ENCODE data around the gene PPM1B. TPM values are rescaled to one million over a fixed set of nuclear protein-coding genes. Genes with fewer than 3 reads are reported as not detected.
A peak's percentile ranks its signal among the peaks of the same experiment; 100 is the strongest.

The PPM1B gene
- total RNA-seq, 2 experiments from 2014 or later: 87.3 to 89.6 TPM

DNA sequence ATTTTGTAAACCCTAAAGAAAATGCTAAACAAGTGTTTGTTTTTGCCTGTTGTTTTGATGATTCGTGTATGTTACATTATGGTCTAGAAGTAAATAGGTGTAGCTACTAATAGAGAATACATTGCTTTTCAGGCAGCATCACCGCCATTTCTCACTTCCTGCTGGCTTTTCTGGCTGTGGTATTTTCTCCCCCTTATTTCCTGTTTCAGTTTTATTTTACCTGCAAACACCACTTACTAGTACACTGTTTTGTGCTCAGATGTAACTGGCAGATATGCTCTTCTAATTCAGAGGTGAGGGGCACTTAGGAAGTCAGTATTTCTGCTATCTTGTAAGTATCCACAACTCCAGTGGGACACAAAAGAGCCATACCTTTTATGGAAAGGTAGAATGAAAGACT lies 68.5 kb downstream of the PPM1B start:
- peak overlapping the region; percentile 8 to 59 for H3K27ac ChIP-seq (ENCODE audit: low read depth in 1 of 2, low read length in 2 of 2)
- peaks cover 38% of the 10 kb centered on the region for H3K4me1 Mint-ChIP-seq (ENCODE audit: low read depth)
- H3K4me3 ChIP-seq (ENCODE audit: low read length): peak overlapping the region; percentile 24

GRCh38 chr2:44242904-44243303 lies 74.2 kb downstream of the PPM1B start:
- no peak for ATAC-seq (ENCODE audit: poor library complexity)
- Mint-ChIP-seq H3K27ac (no peak overlapping the region), H3K4me3 (no peak overlapping the region), H3K4me1 (ENCODE audit: low read depth) (peaks cover 44% of the 10 kb centered on the region), H3K36me3 (ENCODE audit: low read depth) (no peaks in the 10 kb centered on the region), H3K27me3 (no peaks in the 10 kb centered on the region), H3K9me3 (no peaks in the 10 kb centered on the region)
- intact Hi-C loops (cut with DNase I, micrococcal nuclease): loop anchor here (5.0 to 10.0 kb wide), 7 partner anchors 36 to 714 kb away; partner anchors contain the start of genes LRPPRC (in 1 of the 2) and PPM1B (in 1 of the 2)
- Histone ChIP-seq H3K4me3 (ENCODE audit: low read length) (no peak overlapping the region), H3K9me3 (ENCODE audit: control insufficient read depth in 1 of 2, insufficient read depth in 1 of 2, low read length in 2 of 2) (no peaks in the 10 kb centered on the region), H3K27me3 (ENCODE audit: control insufficient read depth in 1 of 2, insufficient read depth in 2 of 2, low read length in 2 of 2) (no peaks in the 10 kb centered on the region), H3K4me1 (ENCODE audit: insufficient read depth, low read length) (peaks cover 6% of the 10 kb centered on the region), H3K36me3 (ENCODE audit: insufficient read depth, low read length) (no peaks in the 10 kb centered on the region), H3K27ac (ENCODE audit: low read depth in 1 of 2, low read length in 2 of 2) (no peak overlapping the region)
- ChIA-PET CTCF (interaction anchor here (0.9 to 1.4 kb wide), 6 partner anchors 18 to 236 kb away, joined by 3 read pairs; no protein-coding TSS in a partner anchor), POLR2A (interaction anchor here (1.0 to 1.8 kb wide), 2 partner anchors 75 to 119 kb away, joined by 3 to 9 read pairs; partner anchors contain the start of genes CAMKMT, PPM1B and PREPL)
- DNase-seq: no peak
- TF ChIP-seq, protein P1, sequence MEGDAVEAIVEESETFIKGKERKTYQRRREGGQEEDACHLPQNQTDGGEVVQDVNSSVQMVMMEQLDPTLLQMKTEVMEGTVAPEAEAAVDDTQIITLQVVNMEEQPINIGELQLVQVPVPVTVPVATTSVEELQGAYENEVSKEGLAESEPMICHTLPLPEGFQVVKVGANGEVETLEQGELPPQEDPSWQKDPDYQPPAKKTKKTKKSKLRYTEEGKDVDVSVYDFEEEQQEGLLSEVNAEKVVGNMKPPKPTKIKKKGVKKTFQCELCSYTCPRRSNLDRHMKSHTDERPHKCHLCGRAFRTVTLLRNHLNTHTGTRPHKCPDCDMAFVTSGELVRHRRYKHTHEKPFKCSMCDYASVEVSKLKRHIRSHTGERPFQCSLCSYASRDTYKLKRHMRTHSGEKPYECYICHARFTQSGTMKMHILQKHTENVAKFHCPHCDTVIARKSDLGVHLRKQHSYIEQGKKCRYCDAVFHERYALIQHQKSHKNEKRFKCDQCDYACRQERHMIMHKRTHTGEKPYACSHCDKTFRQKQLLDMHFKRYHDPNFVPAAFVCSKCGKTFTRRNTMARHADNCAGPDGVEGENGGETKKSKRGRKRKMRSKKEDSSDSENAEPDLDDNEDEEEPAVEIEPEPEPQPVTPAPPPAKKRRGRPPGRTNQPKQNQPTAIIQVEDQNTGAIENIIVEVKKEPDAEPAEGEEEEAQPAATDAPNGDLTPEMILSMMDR (IDR thresholded peaks at IDR 0.05): no peak

More for the DNA sequence above, 68.5 kb downstream of the PPM1B start:
- Mint-ChIP-seq H3K4me3 (peak overlapping the region; percentile 16), H3K9me3 (no peaks in the 10 kb centered on the region), H3K27me3 (no peaks in the 10 kb centered on the region), H3K27ac (peak overlapping the region; percentile 82), H3K36me3 (ENCODE audit: low read depth) (peaks cover 2% of the 10 kb centered on the region)
- Histone ChIP-seq H3K27me3 (ENCODE audit: control insufficient read depth in 1 of 2, insufficient read depth in 2 of 2, low read length in 2 of 2) (no peaks in the 10 kb centered on the region), H3K4me1 (ENCODE audit: insufficient read depth, low read length) (peaks cover 15% of the 10 kb centered on the region), H3K9me3 (ENCODE audit: control insufficient read depth in 1 of 2, insufficient read depth in 1 of 2, low read length in 2 of 2) (peaks cover 0 to 4% of the 10 kb centered on the region in 2 experiments), H3K36me3 (ENCODE audit: insufficient read depth, low read length) (peaks cover 4% of the 10 kb centered on the region)
- intact Hi-C loops (cut with DNase I, micrococcal nuclease): loop anchor here (1.0 to 5.0 kb wide), 2 partner anchors 70 to 150 kb away; partner anchors contain the start of gene PPM1B (in 1 of the 2)
- DNase-seq (peak in 9 of 14 experiments; percentile 5 to 77 (median 24)), ATAC-seq (ENCODE audit: poor library complexity) (peak; percentile 90)
- ChIA-PET POLR2A (interaction anchor here (0.6 to 1.6 kb wide), 4 partner anchors 9 to 125 kb away, joined by 3 to 18 read pairs (median 6); partner anchors contain the start of genes CAMKMT, PPM1B and PREPL), CTCF (no interaction called here)
- TF ChIP-seq, protein P1 (IDR thresholded peaks at IDR 0.05): no peak

DNA sequence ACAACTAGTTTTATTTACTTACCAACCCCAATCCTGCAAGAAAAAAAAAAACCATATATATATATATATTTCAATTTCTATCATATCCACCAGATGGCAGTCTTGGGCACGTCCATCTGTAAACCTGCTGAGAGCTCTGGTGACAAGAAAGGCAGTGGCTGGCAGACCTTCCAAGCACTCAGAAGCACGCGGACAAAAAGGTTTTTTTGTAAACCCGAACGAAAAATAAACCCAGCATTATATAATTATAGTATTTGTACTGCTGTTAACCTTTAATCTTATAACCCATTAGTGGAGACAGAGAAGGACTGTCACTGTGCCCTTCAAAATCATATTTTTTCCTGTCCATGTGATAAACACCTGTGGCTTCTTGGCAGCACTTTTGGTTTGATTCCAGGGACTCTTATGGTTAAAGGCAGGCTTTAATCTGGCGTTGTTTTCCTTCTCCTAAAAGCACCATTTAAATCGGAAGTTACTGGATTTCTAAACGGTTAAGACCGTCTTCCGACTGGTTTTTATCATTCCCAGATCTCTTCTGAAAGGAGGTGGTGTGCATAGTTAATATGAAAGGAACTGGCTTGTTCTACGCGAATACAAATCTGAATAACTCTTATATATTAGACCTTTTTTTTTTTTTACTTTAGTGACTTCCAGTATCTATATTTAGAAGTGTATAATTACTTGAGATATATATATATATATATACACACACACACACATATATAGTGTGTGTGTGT lies 75.6 kb downstream of the PPM1B start:
- Histone ChIP-seq H3K27me3 (ENCODE audit: control insufficient read depth in 1 of 2, insufficient read depth in 2 of 2, low read length in 2 of 2) (no peaks in the 10 kb centered on the region), H3K4me1 (ENCODE audit: insufficient read depth, low read length) (no peaks in the 10 kb centered on the region), H3K4me3 (ENCODE audit: low read length) (peak overlapping the region; percentile 42), H3K27ac (ENCODE audit: low read depth in 1 of 2, low read length in 2 of 2) (no peak overlapping the region), H3K36me3 (ENCODE audit: insufficient read depth, low read length) (no peaks in the 10 kb centered on the region), H3K9me3 (ENCODE audit: control insufficient read depth in 1 of 2, insufficient read depth in 1 of 2, low read length in 2 of 2) (no peaks in the 10 kb centered on the region)
- ChIA-PET POLR2A (interaction anchor here (0.7 to 1.0 kb wide), 2 partner anchors 76 to 99 kb away, joined by 4 read pairs; partner anchors contain the start of gene PPM1B), CTCF (interaction anchor here (0.7 to 1.0 kb wide), 8 partner anchors 12 to 1455 kb away, joined by 3 to 7 read pairs (median 4); partner anchors contain the start of genes CAMKMT and PREPL)
- ATAC-seq (ENCODE audit: poor library complexity) (peak; percentile 95), DNase-seq (peak; percentile 25 to 86 (median 41))
- Mint-ChIP-seq H3K4me1 (ENCODE audit: low read depth) (peaks cover 36% of the 10 kb centered on the region), H3K9me3 (no peaks in the 10 kb centered on the region), H3K4me3 (peak overlapping the region; percentile 94), H3K27ac (peak overlapping the region; percentile 37), H3K36me3 (ENCODE audit: low read depth) (no peaks in the 10 kb centered on the region), H3K27me3 (no peaks in the 10 kb centered on the region)
- intact Hi-C loops (cut with DNase I, micrococcal nuclease): loop anchor here (2.0 to 10.0 kb wide), 8 partner anchors 37 to 713 kb away; partner anchors contain the start of genes LRPPRC (in 1 of the 2) and PPM1B (in 1 of the 2)
- TF ChIP-seq, protein P1 (IDR thresholded peaks at IDR 0.05): peak; percentile 71
